Fibroblast of lung (primary cell): ENCODE data around the gene VSIG4. TPM values are rescaled to one million over a fixed set of nuclear protein-coding genes. Genes with fewer than 3 reads are reported as not detected.

Experiments used
- DNase-seq, 2 donors: peaks; one replicate each; pipeline versions ENCODE4 v3.0.0 to v3.0.0-alpha.2; 2010; ENCODE audit warnings: low read depth in 2 of 2
- H2AFZ ChIP-seq: 2 replicates; pipeline ENCODE4 v1.5.1; 2012; ENCODE audit warnings: low read length, control low read depth, inconsistent platforms
- H3K27ac ChIP-seq: 2 replicates; pipeline ENCODE4 v1.5.1; 2011; ENCODE audit warnings: low read length, control low read depth; ENCODE audit not compliant: insufficient read depth
- H3K27me3 ChIP-seq: 2 replicates; pipeline ENCODE4 v1.5.1; 2011; ENCODE audit warnings: mild to moderate bottlenecking, low read length; ENCODE audit not compliant: control insufficient read depth, insufficient read depth
- H3K36me3 ChIP-seq: 2 replicates; pipeline ENCODE4 v1.5.1; 2011; ENCODE audit warnings: low read length; ENCODE audit not compliant: control insufficient read depth, insufficient read depth
- H3K4me1 ChIP-seq: 2 replicates; pipeline ENCODE4 v1.5.1; 2011; ENCODE audit warnings: low read length; ENCODE audit not compliant: control insufficient read depth, insufficient read depth; ENCODE audit errors: extremely low read depth
- H3K4me2 ChIP-seq: 2 replicates; pipeline ENCODE4 v1.5.1; 2011; ENCODE audit warnings: low read length, control low read depth; ENCODE audit not compliant: insufficient read depth; ENCODE audit errors: extremely low read depth
- H3K4me3 ChIP-seq, 4 experiments: fragments of 200-600 bp in 1 of 4; sonication (generic) in 1 of 4; replicated peaks in 1 of 4; 2 replicates each; pipeline ENCODE4 v1.5.1; 2011 to 2016; ENCODE audit warnings: low read length in 4 of 4, low read depth in 3 of 4, mild to moderate bottlenecking in 3 of 4, control low read depth in 2 of 4, inconsistent platforms in 1 of 4, mixed read lengths in 1 of 4; ENCODE audit not compliant: insufficient read depth in 1 of 4; ENCODE audit errors: control extremely low read depth in 1 of 4
- H3K79me2 ChIP-seq: 2 replicates; pipeline ENCODE4 v1.5.1; 2012; ENCODE audit warnings: mild to moderate bottlenecking, low read length, inconsistent platforms; ENCODE audit not compliant: control insufficient read depth, insufficient read depth
- H3K9ac ChIP-seq: 2 replicates; pipeline ENCODE4 v1.5.1; 2011; ENCODE audit warnings: mild to moderate bottlenecking, low read length, control low read depth; ENCODE audit not compliant: insufficient read depth
- H3K9me3 ChIP-seq: 2 replicates; pipeline ENCODE4 v1.5.1; 2012; ENCODE audit warnings: low read depth, low read length; ENCODE audit not compliant: control insufficient read depth, insufficient read depth
- H4K20me1 ChIP-seq: 2 replicates; pipeline ENCODE4 v1.5.1; 2011; ENCODE audit warnings: low read length; ENCODE audit not compliant: control insufficient read depth, insufficient read depth; ENCODE audit errors: extremely low read depth
- EZH2 ChIP-seq: IDR thresholded peaks from 2 replicates; pipeline ENCODE4 v1.5.1; 2012; ENCODE audit warnings: low read length, control low read depth, mild to moderate bottlenecking; ENCODE audit errors: missing control alignments
- polyA plus RNA-seq, 2 donors: library from polyadenylated mRNA; depleted of rRNA in 1 of 2; stranded (reverse) in 1 of 2; unstranded in 1 of 2; fragments of >200 nt; gene quantifications; 2 replicates each; pipeline ENCODE4 v1.2.1, GENCODE V29; 2011 to 2012; ENCODE audit warnings: missing spikeins in 1 of 2
- total RNA-seq: library from RNA; depleted of rRNA; stranded (reverse); fragments of >200 nt; gene quantifications from 2 replicates; pipeline ENCODE4 v1.2.1, GENCODE V29; 2014
- TF ChIP-seq, protein P1 (sequence below), 2 donors: IDR thresholded peaks in 1 of 2; conservative IDR thresholded peaks in 1 of 2; 1 replicate in 1 of 2; 2 replicates in 1 of 2; pipeline ENCODE4 v1.5.1; 2011 to 2012; ENCODE audit warnings: low read length in 2 of 2, control low read depth in 1 of 2, inconsistent platforms in 1 of 2, low read depth in 1 of 2, mild to moderate bottlenecking in 1 of 2

The VSIG4 gene
- total and polyA plus RNA-seq, 2 donors (not counting 1 experiment from before 2014, with no cell fraction given) = not detected

DNA sequence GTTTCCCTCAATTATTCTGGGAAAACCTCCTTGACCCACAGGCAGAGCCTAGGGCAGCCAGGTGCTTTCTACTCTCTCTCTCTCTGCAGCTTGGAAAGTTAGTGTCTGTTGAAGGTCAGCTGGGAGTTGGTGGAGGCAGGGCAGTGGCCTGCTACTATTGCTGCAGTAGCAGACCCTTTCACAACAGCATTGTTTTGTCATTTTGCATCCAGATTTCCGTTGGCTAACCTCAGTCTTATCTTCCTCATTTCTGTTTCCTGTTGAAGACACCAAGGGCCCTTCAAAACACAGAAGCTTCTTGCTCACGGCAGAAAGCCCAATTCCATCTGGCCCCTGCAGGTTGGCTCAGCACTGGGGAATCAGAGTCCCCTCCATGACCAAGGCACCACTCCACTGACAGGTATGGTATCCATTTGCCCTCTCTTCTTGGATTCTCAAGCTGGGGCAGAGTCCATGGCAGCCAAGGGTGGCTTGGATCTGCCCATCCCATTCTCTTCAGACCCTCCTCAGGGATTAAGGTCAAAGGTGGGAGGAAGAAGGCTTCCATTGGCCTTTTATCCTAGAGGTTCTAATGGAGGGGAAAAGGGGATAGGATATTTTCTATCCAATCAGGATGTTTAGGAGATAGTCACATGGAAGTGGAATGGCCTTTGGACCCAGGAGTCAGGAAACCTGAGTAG is 24.6 kb downstream of the VSIG4 start:
- TF ChIP-seq, protein P1, sequence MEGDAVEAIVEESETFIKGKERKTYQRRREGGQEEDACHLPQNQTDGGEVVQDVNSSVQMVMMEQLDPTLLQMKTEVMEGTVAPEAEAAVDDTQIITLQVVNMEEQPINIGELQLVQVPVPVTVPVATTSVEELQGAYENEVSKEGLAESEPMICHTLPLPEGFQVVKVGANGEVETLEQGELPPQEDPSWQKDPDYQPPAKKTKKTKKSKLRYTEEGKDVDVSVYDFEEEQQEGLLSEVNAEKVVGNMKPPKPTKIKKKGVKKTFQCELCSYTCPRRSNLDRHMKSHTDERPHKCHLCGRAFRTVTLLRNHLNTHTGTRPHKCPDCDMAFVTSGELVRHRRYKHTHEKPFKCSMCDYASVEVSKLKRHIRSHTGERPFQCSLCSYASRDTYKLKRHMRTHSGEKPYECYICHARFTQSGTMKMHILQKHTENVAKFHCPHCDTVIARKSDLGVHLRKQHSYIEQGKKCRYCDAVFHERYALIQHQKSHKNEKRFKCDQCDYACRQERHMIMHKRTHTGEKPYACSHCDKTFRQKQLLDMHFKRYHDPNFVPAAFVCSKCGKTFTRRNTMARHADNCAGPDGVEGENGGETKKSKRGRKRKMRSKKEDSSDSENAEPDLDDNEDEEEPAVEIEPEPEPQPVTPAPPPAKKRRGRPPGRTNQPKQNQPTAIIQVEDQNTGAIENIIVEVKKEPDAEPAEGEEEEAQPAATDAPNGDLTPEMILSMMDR (conservative IDR thresholded peaks at IDR 0.05 in 1 of 2, IDR thresholded peaks at IDR 0.05 in 1 of 2; ENCODE audit: low read depth in 1 of 2, low read length in 2 of 2) = no peak
- no peak for TF ChIP-seq EZH2

DNA sequence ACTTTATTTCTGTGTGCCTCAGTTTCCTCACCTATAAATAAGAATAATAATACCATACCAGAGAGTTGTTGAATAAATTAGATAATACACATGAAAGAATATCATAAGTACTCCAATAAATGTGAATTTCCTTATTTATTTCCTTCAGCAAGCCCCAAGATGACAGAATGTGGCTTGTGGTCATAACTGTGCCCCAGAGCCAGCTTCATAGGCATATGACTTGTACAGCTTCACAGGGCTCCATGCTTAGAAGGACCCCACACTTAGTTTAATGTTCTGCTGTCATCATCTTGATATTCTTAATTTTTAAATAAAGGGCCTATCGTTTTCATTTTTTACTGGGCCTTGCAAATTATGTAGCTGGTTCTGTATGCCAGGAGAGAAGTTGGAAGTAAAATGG is 25.3 kb downstream of the VSIG4 start:
- no peak overlapping the region for H3K9ac ChIP-seq
- H3K79me2 ChIP-seq = no peaks in the 10 kb centered on the region
- H3K4me1 ChIP-seq = no peaks in the 10 kb centered on the region
- no peaks in the 10 kb centered on the region for H3K36me3 ChIP-seq
- TF ChIP-seq, protein P1 (conservative IDR thresholded peaks at IDR 0.05 in 1 of 2, IDR thresholded peaks at IDR 0.05 in 1 of 2; ENCODE audit: low read depth in 1 of 2, low read length in 2 of 2) = no peak
- no peak for TF ChIP-seq EZH2
- no peaks in the 10 kb centered on the region for H3K27me3 ChIP-seq
- no peak overlapping the region for H3K4me3 ChIP-seq
- H4K20me1 ChIP-seq = no peaks in the 10 kb centered on the region
- no peaks in the 10 kb centered on the region for H3K9me3 ChIP-seq
- no peak overlapping the region for H2AFZ ChIP-seq
- H3K4me2 ChIP-seq = no peak overlapping the region
- no peak for DNase-seq
- no peak overlapping the region for H3K27ac ChIP-seq

More for the DNA sequence above, 24.6 kb downstream of the VSIG4 start:
- H3K9ac ChIP-seq = no peak overlapping the region
- no peaks in the 10 kb centered on the region for H3K9me3 ChIP-seq
- no peaks in the 10 kb centered on the region for H3K27me3 ChIP-seq
- no peak for DNase-seq
- H3K79me2 ChIP-seq = no peaks in the 10 kb centered on the region
- no peak overlapping the region for H3K27ac ChIP-seq
- H2AFZ ChIP-seq = no peak overlapping the region
- no peaks in the 10 kb centered on the region for H3K4me1 ChIP-seq
- H4K20me1 ChIP-seq = no peaks in the 10 kb centered on the region
- no peak overlapping the region for H3K4me2 ChIP-seq
- H3K4me3 ChIP-seq = no peak overlapping the region
- H3K36me3 ChIP-seq = no peaks in the 10 kb centered on the region

- Histone ChIP-seq H3K36me3 (no peaks in the 10 kb centered on the region), H3K9me3 (no peaks in the 10 kb centered on the region), H4K20me1 (no peaks in the 10 kb centered on the region), H3K79me2 (no peaks in the 10 kb centered on the region), H3K4me2 (no peak overlapping the region), H3K9ac (no peak overlapping the region), H3K4me3 (no peak overlapping the region), H3K27me3 (no peaks in the 10 kb centered on the region), H2AFZ (no peak overlapping the region), H3K27ac (no peak overlapping the region), H3K4me1 (no peaks in the 10 kb centered on the region)
- TF ChIP-seq, protein P1 (conservative IDR thresholded peaks at IDR 0.05 in 1 of 2, IDR thresholded peaks at IDR 0.05 in 1 of 2; ENCODE audit: low read depth in 1 of 2, low read length in 2 of 2) = no peak
- TF ChIP-seq EZH2 = no peak
- no peak for DNase-seq
Observed at GRCh38 chrX:66014084-66014483, 25.8 kb downstream of the VSIG4 start.
